Fibroblast of villous mesenchyme (primary cell): ENCODE data around the gene RIPK1. TPM values are rescaled to one million over a fixed set of nuclear protein-coding genes. Genes with fewer than 3 reads are reported as not detected.
"Not testable (repeated sequence)": the region's sequence is repeated elsewhere in the genome, so short reads cannot be mapped to it uniquely, and the experiment has no call there.

Experiments used
- DNase-seq: peaks from one replicate; pipeline ENCODE4 v3.0.0-alpha.2; 2010; ENCODE audit warnings: low read depth
- H3K4me3 ChIP-seq: 2 replicates; pipeline ENCODE4 v1.5.1; 2011; ENCODE audit warnings: low read depth, mild to moderate bottlenecking, low read length
- CTCF ChIP-seq: IDR thresholded peaks from 2 replicates; pipeline ENCODE4 v1.5.1; 2012; ENCODE audit warnings: low read depth, mild to moderate bottlenecking, low read length; ENCODE audit not compliant: insufficient read depth
- total RNA-seq: library from RNA; depleted of rRNA; stranded (reverse); fragments of >200 nt; gene quantifications from 2 replicates; pipeline ENCODE4 v1.2.3, GENCODE V29; 2012

RIPK1 gene
- total RNA-seq, 1 donor, result 28.5 TPM

- no peak overlapping the region for H3K4me3 ChIP-seq
- no peak for DNase-seq
- TF ChIP-seq CTCF, result no peak
These were observed 74.2 kb downstream of the RIPK1 start for GRCh38 chr6:3142536-3142935.

GRCh38 chr6:3143158-3143557 lies 74.9 kb downstream of the RIPK1 start:
- no peak for TF ChIP-seq CTCF
- no peak for DNase-seq
- H3K4me3 ChIP-seq, result no peak overlapping the region

- no peak overlapping the region for H3K4me3 ChIP-seq
- no peak for DNase-seq
- no peak for TF ChIP-seq CTCF
These were observed 76.3 kb downstream of the RIPK1 start for GRCh38 chr6:3144571-3144970.

- no peak for DNase-seq
These were observed 79.8 kb downstream of the RIPK1 start for GRCh38 chr6:3147914-3148757.

GRCh38 chr6:3151691-3152090 lies 83.4 kb downstream of the RIPK1 start:
- no peak for TF ChIP-seq CTCF
- no peak overlapping the region for H3K4me3 ChIP-seq
- no peak for DNase-seq

More at GRCh38 chr6:3147914-3148757, 79.8 kb downstream of the RIPK1 start:
- no peak for TF ChIP-seq CTCF
- H3K4me3 ChIP-seq, result no peak overlapping the region

- no peak for TF ChIP-seq CTCF
- DNase-seq, result no peak
- no peak overlapping the region for H3K4me3 ChIP-seq
These were observed 84.4 kb downstream of the RIPK1 start for GRCh38 chr6:3152689-3153088.

- DNase-seq, H3K4me3 ChIP-seq: not testable (repeated sequence)
These were observed 87.1 kb downstream of the RIPK1 start for GRCh38 chr6:3155416-3155815.

GRCh38 chr6:3156184-3157130 lies 88.2 kb downstream of the RIPK1 start:
- peak overlapping the region; percentile 86 for H3K4me3 ChIP-seq
- DNase-seq, result not testable (repeated sequence)
